Skeletal muscle satellite cell (primary cell): ENCODE measurements around the gene CLEC16A.

Experiments used
- H3K27me3 ChIP-seq: 2 replicates; pipeline ENCODE4 v1.7.0; 2013; ENCODE audit warnings: low read length; ENCODE audit not compliant: control insufficient read depth, insufficient read depth
- H3K36me3 ChIP-seq: 2 replicates; pipeline ENCODE4 v1.7.0; 2013; ENCODE audit warnings: mild to moderate bottlenecking, control low read depth, low read length; ENCODE audit not compliant: insufficient read depth
- H3K4me1 ChIP-seq: 2 replicates; pipeline ENCODE4 v1.7.0; 2013; ENCODE audit warnings: low read length; ENCODE audit not compliant: control insufficient read depth, insufficient read depth
- H3K4me2 ChIP-seq: 2 replicates; pipeline ENCODE4 v1.7.0; 2013; ENCODE audit warnings: mild to moderate bottlenecking, low read length
- H3K4me3 ChIP-seq: 2 replicates; pipeline ENCODE4 v1.7.0; 2013; ENCODE audit warnings: low read length
- H3K9ac ChIP-seq: 2 replicates; pipeline ENCODE4 v1.7.0; 2013; ENCODE audit warnings: mild to moderate bottlenecking, low read depth, low read length, moderate library complexity
- H3K9me3 ChIP-seq: replicated peaks from 2 replicates; pipeline ENCODE4 v1.7.0; 2013; ENCODE audit warnings: mild to moderate bottlenecking, control low read depth, low read length

The CLEC16A gene

GRCh38 chr16:11024333-11025053 is 80.1 kb downstream of the CLEC16A start:
- peaks cover 47% of the 10 kb centered on the region for H3K36me3 ChIP-seq
- H3K27me3 ChIP-seq = no peaks in the 10 kb centered on the region
- H3K4me1 ChIP-seq = no peaks in the 10 kb centered on the region
- peaks cover 13% of the 10 kb centered on the region for H3K9me3 ChIP-seq
- H3K4me2 ChIP-seq = no peak overlapping the region
- H3K4me3 ChIP-seq = no peak overlapping the region
- no peak overlapping the region for H3K9ac ChIP-seq

- peaks cover 44% of the 10 kb centered on the region for H3K36me3 ChIP-seq
- no peaks in the 10 kb centered on the region for H3K27me3 ChIP-seq
- H3K4me2 ChIP-seq = no peak overlapping the region
- no peak overlapping the region for H3K4me3 ChIP-seq
- no peak overlapping the region for H3K9ac ChIP-seq
- no peaks in the 10 kb centered on the region for H3K4me1 ChIP-seq
- H3K9me3 ChIP-seq = peaks cover 13% of the 10 kb centered on the region
Observed at GRCh38 chr16:11025120-11025531, 80.8 kb downstream of the CLEC16A start.

GRCh38 chr16:11029948-11030347 is 85.6 kb downstream of the CLEC16A start:
- Histone ChIP-seq H3K4me2 (no peak overlapping the region), H3K4me3 (no peak overlapping the region), H3K27me3 (no peaks in the 10 kb centered on the region), H3K9ac (no peak overlapping the region), H3K36me3 (peaks cover 43% of the 10 kb centered on the region), H3K4me1 (peaks cover 16% of the 10 kb centered on the region), H3K9me3 (peaks cover 13% of the 10 kb centered on the region)

GRCh38 chr16:11030990-11031510 is 86.7 kb downstream of the CLEC16A start:
- H3K27me3 ChIP-seq = no peaks in the 10 kb centered on the region
- H3K4me1 ChIP-seq = peaks cover 16% of the 10 kb centered on the region
- no peak overlapping the region for H3K9ac ChIP-seq
- peaks cover 32% of the 10 kb centered on the region for H3K36me3 ChIP-seq
- peaks cover 9% of the 10 kb centered on the region for H3K9me3 ChIP-seq
- no peak overlapping the region for H3K4me2 ChIP-seq
- no peak overlapping the region for H3K4me3 ChIP-seq

- H3K9me3 ChIP-seq = peaks cover 5% of the 10 kb centered on the region
- no peak overlapping the region for H3K4me3 ChIP-seq
- H3K27me3 ChIP-seq = no peaks in the 10 kb centered on the region
- peaks cover 20% of the 10 kb centered on the region for H3K36me3 ChIP-seq
- no peak overlapping the region for H3K4me2 ChIP-seq
- peaks cover 16% of the 10 kb centered on the region for H3K4me1 ChIP-seq
- H3K9ac ChIP-seq = no peak overlapping the region
Observed at GRCh38 chr16:11032000-11032921, 87.9 kb downstream of the CLEC16A start.

- Histone ChIP-seq H3K27me3 (no peaks in the 10 kb centered on the region), H3K4me2 (no peak overlapping the region), H3K4me1 (peaks cover 16% of the 10 kb centered on the region), H3K4me3 (no peak overlapping the region), H3K36me3 (peaks cover 16% of the 10 kb centered on the region), H3K9ac (no peak overlapping the region), H3K9me3 (peaks cover 5% of the 10 kb centered on the region)
Observed at GRCh38 chr16:11032922-11033291, 88.5 kb downstream of the CLEC16A start.

GRCh38 chr16:11033629-11034420 is 89.5 kb downstream of the CLEC16A start:
- Histone ChIP-seq H3K4me3 (no peak overlapping the region), H3K4me1 (peaks cover 16% of the 10 kb centered on the region), H3K9me3 (peaks cover 3% of the 10 kb centered on the region), H3K4me2 (no peak overlapping the region), H3K9ac (no peak overlapping the region), H3K36me3 (peaks cover 20% of the 10 kb centered on the region), H3K27me3 (no peaks in the 10 kb centered on the region)

GRCh38 chr16:11034481-11034931 is 90.1 kb downstream of the CLEC16A start:
- Histone ChIP-seq H3K4me2 (no peak overlapping the region), H3K27me3 (no peaks in the 10 kb centered on the region), H3K4me1 (peaks cover 16% of the 10 kb centered on the region), H3K9ac (no peak overlapping the region), H3K9me3 (no peaks in the 10 kb centered on the region), H3K36me3 (peaks cover 18% of the 10 kb centered on the region), H3K4me3 (no peak overlapping the region)

GRCh38 chr16:11035096-11035495 is 90.7 kb downstream of the CLEC16A start:
- Histone ChIP-seq H3K9me3 (no peaks in the 10 kb centered on the region), H3K36me3 (peaks cover 18% of the 10 kb centered on the region), H3K27me3 (no peaks in the 10 kb centered on the region), H3K4me1 (peaks cover 16% of the 10 kb centered on the region), H3K4me3 (no peak overlapping the region), H3K9ac (no peak overlapping the region), H3K4me2 (no peak overlapping the region)

GRCh38 chr16:11036040-11036439 is 91.7 kb downstream of the CLEC16A start:
- Histone ChIP-seq H3K4me2 (no peak overlapping the region), H3K4me1 (peaks cover 16% of the 10 kb centered on the region), H3K9ac (no peak overlapping the region), H3K4me3 (no peak overlapping the region), H3K9me3 (no peaks in the 10 kb centered on the region), H3K36me3 (peaks cover 16% of the 10 kb centered on the region), H3K27me3 (no peaks in the 10 kb centered on the region)

GRCh38 chr16:11036868-11037410 is 92.6 kb downstream of the CLEC16A start:
- Histone ChIP-seq H3K9me3 (no peaks in the 10 kb centered on the region), H3K9ac (no peak overlapping the region), H3K4me2 (no peak overlapping the region), H3K27me3 (no peaks in the 10 kb centered on the region), H3K4me3 (no peak overlapping the region), H3K36me3 (peaks cover 18% of the 10 kb centered on the region), H3K4me1 (peaks cover 16% of the 10 kb centered on the region)
